ENCODE results near the gene IL12RB1. TPM values are rescaled to one million over a fixed set of nuclear protein-coding genes. Genes with fewer than 3 reads are reported as not detected.
"Not testable (repeated sequence)": the region's sequence is repeated elsewhere in the genome, so short reads cannot be mapped to it uniquely, and the experiment has no call there.

IL12RB1 gene
- total RNA-seq, 2 donors from 2014 or later, result not detected

- no peak overlapping the region for H3K4me3 Mint-ChIP-seq
- Histone ChIP-seq H3K9me3 (ENCODE audit: control insufficient read depth, low read length) (no peaks in the 10 kb centered on the region), H3K4me3 (ENCODE audit: low read length) (no peak overlapping the region), H3K27me3 (ENCODE audit: control insufficient read depth, insufficient read depth, low read length, poor library complexity, severe bottlenecking) (peaks cover 5% of the 10 kb centered on the region), H3K4me1 (ENCODE audit: control insufficient read depth, insufficient read depth, low read length) (no peaks in the 10 kb centered on the region), H3K9ac (ENCODE audit: extremely low read depth, low read length, poor library complexity, severe bottlenecking) (no peak overlapping the region), H3K36me3 (ENCODE audit: control insufficient read depth, insufficient read depth, low read length) (no peaks in the 10 kb centered on the region), H3K27ac (ENCODE audit: low read depth, low read length) (no peak overlapping the region)
- no peak for TF ChIP-seq CTCF (conservative IDR thresholded peaks at IDR 0.05)
- DNase-seq, result no peak
- H3K36me3 Mint-ChIP-seq (ENCODE audit: low read depth), result no peaks in the 10 kb centered on the region
- 97 to 100% methylated on average over 1 to 2 of the region's 2 CpGs for WGBS, 2 experiments (ENCODE audit: insufficient coverage in 1 of 2, insufficient read length in 1 of 2)
- no peaks in the 10 kb centered on the region for H3K4me1 Mint-ChIP-seq
- H3K9me3 Mint-ChIP-seq, result no peaks in the 10 kb centered on the region
- H3K27me3 Mint-ChIP-seq (ENCODE audit: insufficient read depth), result peaks cover 14% of the 10 kb centered on the region
- H3K27ac Mint-ChIP-seq, result no peak overlapping the region
Measured at GRCh38 chr19:18041054-18041453, 45.7 kb downstream of the IL12RB1 start.

GRCh38 chr19:18032102-18032501 is 54.6 kb downstream of the IL12RB1 start:
- not testable (repeated sequence) for H3K4me3 Mint-ChIP-seq; H3K27me3 Mint-ChIP-seq (ENCODE audit: insufficient read depth); H3K27ac Mint-ChIP-seq; H3K9me3 Mint-ChIP-seq; H3K4me3 ChIP-seq (ENCODE audit: low read length); H3K36me3 Mint-ChIP-seq (ENCODE audit: low read depth); H3K9me3 ChIP-seq (ENCODE audit: control insufficient read depth, low read length); H3K36me3 ChIP-seq (ENCODE audit: control insufficient read depth, insufficient read depth, low read length); DNase-seq; H3K27ac ChIP-seq (ENCODE audit: low read depth, low read length); H3K4me1 ChIP-seq (ENCODE audit: control insufficient read depth, insufficient read depth, low read length); H3K4me1 Mint-ChIP-seq; H3K27me3 ChIP-seq (ENCODE audit: control insufficient read depth, insufficient read depth, low read length, poor library complexity, severe bottlenecking); H3K9ac ChIP-seq (ENCODE audit: extremely low read depth, low read length, poor library complexity, severe bottlenecking)
- 85 to 92% methylated on average over 2 of the region's 2 CpGs for WGBS, 2 experiments (ENCODE audit: insufficient coverage in 1 of 2, insufficient read length in 1 of 2)

GRCh38 chr19:18031401-18031800 is 55.3 kb downstream of the IL12RB1 start:
- H3K36me3 Mint-ChIP-seq (ENCODE audit: low read depth); H3K36me3 ChIP-seq (ENCODE audit: control insufficient read depth, insufficient read depth, low read length); H3K4me3 ChIP-seq (ENCODE audit: low read length); H3K27me3 Mint-ChIP-seq (ENCODE audit: insufficient read depth); H3K27ac Mint-ChIP-seq; H3K4me1 Mint-ChIP-seq; H3K9me3 ChIP-seq (ENCODE audit: control insufficient read depth, low read length); H3K9me3 Mint-ChIP-seq; DNase-seq; H3K4me1 ChIP-seq (ENCODE audit: control insufficient read depth, insufficient read depth, low read length); H3K9ac ChIP-seq (ENCODE audit: extremely low read depth, low read length, poor library complexity, severe bottlenecking); H3K27ac ChIP-seq (ENCODE audit: low read depth, low read length); H3K27me3 ChIP-seq (ENCODE audit: control insufficient read depth, insufficient read depth, low read length, poor library complexity, severe bottlenecking); H3K4me3 Mint-ChIP-seq: not testable (repeated sequence)
- 94% methylated on average over 5 of the region's 5 CpGs for WGBS, 2 experiments (ENCODE audit: insufficient coverage in 1 of 2, insufficient read length in 1 of 2)

- Mint-ChIP-seq H3K27me3 (ENCODE audit: insufficient read depth) (peaks cover 6% of the 10 kb centered on the region), H3K9me3 (no peaks in the 10 kb centered on the region), H3K27ac (no peak overlapping the region), H3K4me1 (no peaks in the 10 kb centered on the region), H3K36me3 (ENCODE audit: low read depth) (no peaks in the 10 kb centered on the region), H3K4me3 (no peak overlapping the region)
- 79 to 89% methylated on average over 7 to 8 of the region's 8 CpGs for WGBS, 2 experiments (ENCODE audit: insufficient coverage in 1 of 2, insufficient read length in 1 of 2)
- no peaks in the 10 kb centered on the region for H3K4me1 ChIP-seq (ENCODE audit: control insufficient read depth, insufficient read depth, low read length)
- TF ChIP-seq CTCF (conservative IDR thresholded peaks at IDR 0.05), result no peak
- H3K36me3 ChIP-seq (ENCODE audit: control insufficient read depth, insufficient read depth, low read length), result no peaks in the 10 kb centered on the region
- no peaks in the 10 kb centered on the region for H3K27me3 ChIP-seq (ENCODE audit: control insufficient read depth, insufficient read depth, low read length, poor library complexity, severe bottlenecking)
- H3K9me3 ChIP-seq (ENCODE audit: control insufficient read depth, low read length), result no peaks in the 10 kb centered on the region
- no peak overlapping the region for H3K9ac ChIP-seq (ENCODE audit: extremely low read depth, low read length, poor library complexity, severe bottlenecking)
- DNase-seq, result no peak
- H3K27ac ChIP-seq (ENCODE audit: low read depth, low read length), result no peak overlapping the region
- no peak overlapping the region for H3K4me3 ChIP-seq (ENCODE audit: low read length)
Measured at GRCh38 chr19:18029617-18030338, 57.0 kb downstream of the IL12RB1 start.

All from endodermal cell (in vitro differentiated cells).